ENCODE measurements around the gene SUN1.

The SUN1 gene

DNA sequence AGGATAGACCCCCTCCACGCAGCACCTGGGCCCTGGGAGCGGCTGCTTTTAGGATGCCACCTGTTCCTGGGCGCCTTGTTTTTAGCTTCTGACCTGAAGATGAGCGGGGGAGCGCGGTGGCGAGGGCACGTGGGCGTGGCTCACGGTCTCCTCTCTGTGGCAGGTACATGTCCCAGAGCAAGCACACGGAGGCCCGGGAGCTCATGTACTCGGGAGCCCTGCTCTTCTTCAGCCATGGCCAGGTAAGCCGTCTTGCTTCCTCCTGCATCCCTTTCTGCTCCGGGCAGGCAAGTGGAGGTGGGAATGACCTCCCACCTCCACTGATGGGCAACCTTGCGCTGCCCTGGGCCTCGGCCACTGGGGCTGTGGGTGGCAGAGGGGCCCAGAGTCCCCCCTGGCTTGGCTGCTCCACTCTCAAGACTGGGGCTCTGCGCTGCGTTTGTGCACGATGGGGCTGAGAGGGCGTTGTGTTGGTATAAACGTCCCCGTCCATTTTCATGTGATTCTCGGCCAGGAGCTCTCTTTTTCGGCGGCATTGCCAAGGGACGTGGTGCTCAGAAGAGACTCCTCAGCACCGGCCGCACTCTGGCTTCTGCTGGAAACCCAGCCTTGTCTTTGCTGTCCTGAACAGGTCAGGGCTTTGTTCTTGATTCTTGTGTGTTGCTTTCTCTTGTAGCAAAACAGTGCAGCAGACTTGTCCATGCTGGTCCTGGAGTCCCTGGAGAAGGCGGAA lies 53.8 kb downstream of the SUN1 start:
- Histone ChIP-seq H3K27ac (peak overlapping the region in 1 of 21 experiments; percentile 50), H3K4me3 (peak overlapping the region in 1 of 7 experiments; percentile 9)

DNA sequence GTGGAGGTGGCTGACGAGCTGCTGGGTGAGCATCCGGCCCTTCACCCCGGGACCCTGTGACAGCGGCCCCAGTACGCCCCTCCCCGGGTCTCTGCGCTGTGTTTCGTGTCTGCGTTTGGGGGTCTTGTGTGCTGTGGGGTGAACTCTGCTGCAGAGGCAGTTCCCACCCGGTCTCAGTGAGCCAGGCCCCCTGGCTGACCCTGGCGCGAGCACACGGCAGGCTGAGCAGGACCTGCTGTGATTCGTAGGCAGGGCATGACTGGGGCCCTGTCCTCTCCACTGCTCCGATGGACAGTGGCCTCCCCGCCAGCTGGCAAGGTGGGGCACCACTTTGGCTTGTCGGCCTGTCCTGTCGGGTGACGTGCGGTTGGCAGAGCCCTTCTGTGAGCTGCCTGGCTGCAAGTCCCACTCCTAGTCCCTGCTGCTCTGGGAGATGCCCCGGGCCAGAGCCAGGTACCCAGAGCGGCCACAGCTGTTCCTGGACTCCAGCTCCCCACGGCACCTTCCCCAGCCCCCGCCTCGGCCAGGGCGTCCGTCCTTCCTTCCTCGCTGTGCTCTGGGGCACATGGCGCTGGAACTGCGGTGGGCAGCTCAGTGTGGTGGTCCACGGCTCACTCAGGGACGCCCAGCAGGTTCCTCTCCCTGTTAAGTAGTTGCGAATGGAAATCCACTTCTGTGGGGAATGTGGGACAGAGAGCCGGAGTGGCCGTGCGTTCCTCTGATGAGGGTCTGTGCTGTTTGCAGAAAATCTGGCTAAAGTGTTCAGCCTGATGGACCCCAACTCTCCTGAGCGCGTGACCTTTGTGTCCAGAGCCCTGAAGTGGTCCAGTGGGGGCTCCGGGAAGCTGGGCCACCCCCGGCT lies 54.6 kb downstream of the SUN1 start:
- H3K27ac ChIP-seq, result peak overlapping the region in 1 of 21 experiments; percentile 50
- H3K4me3 ChIP-seq, result no peak overlapping the region

DNA sequence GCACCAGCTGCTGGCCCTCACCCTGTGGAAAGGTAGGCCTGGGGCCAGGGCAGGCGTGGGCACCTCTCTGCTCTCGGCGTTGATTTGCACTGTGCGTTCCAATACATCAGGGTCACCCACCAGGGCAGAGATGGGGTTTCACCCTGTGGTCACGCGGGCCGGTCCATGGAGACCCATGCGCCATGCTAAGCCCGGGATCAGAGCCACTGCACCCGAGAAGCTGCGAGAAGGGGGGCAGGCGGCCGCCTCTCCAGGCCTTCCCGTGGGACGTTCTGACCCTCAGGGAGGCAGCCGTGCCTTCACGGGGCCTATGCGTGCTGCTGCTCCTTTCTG lies 55.2 kb downstream of the SUN1 start:
- no peak overlapping the region for H3K27ac ChIP-seq
- H3K4me3 ChIP-seq, result no peak overlapping the region

DNA sequence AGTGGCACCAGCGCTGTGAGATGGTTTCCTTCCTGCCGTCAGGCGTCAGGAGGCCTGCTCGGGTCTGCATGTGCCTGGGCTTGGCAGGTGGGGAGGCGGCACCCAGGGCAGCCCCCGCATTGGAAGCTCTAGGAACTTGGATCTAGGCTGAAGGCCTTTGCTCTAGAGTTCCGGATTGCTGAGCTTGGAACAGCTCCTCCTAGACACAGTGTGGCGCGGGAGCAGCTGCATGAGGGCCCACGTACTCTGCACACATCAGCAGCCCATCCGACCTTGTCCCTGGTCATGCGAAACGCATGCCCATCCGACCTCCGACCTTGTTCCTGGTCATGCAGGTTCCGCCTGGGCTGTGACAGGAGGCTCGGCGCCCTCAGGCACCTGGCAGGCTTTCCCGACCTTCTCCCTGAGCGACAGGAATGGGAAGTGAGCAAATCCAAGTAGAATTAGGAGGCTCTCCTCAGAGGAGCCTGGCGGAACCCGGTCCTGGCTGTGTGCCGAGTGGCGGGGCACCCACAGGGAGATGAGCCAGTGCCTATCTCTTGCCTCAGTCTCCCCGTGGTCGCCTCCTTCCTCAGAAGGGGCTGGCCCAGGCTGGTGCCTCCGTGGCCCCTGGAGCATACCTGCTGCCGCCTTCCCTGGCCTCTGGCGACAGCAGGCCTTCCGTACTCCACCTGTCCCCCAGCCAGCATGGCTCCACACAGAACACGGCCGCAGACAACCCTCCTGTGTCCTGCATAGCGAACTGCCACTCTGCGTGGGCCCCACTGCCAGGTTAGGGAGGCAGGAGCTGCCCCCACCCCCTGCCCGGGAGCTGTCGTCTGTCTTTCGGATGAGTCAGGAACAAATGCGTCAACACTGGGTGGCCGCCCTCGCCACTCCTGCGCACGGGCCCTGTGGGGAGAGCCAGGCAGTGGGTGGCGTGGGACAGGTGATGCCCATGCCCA lies 56.1 kb downstream of the SUN1 start:
- Histone ChIP-seq H3K27ac (no peak overlapping the region), H3K4me3 (no peak overlapping the region)

DNA sequence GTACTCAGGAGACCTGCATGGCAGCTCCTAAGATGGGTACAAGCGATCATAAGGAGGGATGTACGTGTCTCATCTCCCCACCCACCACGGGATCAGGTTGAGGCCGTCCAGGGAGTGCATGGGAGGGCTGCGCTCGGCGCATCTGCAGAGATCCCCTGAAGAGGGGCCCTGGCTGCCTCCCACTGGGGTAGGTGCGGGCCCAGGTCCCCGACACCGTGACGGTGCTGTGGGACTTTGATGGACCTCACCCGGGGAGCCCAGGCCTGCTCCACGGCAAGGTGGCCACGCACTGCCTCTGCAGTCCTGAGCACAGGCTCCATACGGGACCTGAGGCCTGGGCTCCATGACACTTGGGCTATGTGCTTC lies 56.7 kb downstream of the SUN1 start:
- Histone ChIP-seq H3K4me3 (no peak overlapping the region), H3K27ac (no peak overlapping the region)

DNA sequence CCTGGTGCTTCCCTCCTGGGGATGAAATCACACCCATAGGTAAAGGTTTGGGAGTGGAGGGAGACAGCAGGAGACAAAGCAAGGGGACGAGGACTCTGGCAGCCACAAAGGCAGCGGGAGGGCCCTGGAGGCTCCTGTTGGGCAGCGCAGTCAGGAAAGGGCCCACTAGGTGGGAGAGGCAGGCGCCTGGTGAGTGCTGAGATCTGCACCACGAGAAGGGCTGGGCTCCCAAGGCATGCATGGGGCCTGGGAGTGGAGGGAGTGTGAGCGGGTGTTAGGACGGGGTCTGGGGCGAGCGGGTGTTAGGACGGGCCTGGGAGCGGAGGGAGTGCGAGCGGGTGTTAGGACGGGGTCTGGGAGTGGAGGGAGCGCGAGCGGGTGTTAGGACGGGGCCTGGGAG lies 57.1 kb downstream of the SUN1 start:
- Histone ChIP-seq H3K4me3 (no peak overlapping the region), H3K27ac (no peak overlapping the region)

DNA sequence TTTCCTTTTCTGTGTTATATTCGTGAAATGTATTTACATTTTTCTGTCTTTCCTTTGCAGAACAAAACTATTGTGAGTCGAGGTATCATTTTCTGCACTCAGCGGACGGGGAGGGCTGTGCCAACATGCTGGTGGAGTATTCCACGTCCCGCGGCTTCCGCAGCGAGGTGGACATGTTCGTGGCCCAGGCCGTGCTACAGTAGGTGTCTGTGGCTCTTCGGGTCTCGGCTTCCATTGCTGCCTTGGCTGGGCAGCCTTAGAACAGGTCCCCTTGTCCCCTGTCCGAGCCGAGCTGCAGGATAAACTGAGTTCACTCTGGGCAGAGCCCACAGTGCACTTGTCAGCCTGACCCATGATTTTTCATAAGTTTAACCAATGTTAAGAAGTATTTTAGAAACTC lies 58.6 kb downstream of the SUN1 start:
- Histone ChIP-seq H3K27ac (no peak overlapping the region), H3K4me3 (no peak overlapping the region)

DNA sequence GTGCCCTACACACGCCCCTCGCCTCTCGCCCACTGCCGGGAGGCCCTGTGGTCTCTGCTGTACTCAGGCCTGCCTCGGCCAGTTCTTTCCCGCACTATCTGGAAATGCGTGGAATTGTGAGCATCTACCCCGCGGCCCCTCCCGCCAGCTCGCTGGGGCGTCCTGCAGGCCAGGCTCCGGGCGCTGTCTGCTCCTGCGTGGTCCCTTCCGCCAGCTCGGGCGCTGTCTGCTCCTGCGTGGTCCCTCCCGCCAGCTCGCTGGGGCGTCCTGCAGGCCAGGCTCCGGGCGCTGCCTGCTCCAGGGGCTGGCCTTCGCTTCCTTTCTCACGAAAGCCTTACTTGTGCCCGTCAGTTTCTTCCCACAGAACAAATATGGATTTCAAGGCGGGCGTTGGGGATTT lies 59.0 kb downstream of the SUN1 start:
- Histone ChIP-seq H3K4me3 (no peak overlapping the region), H3K27ac (no peak overlapping the region)

DNA sequence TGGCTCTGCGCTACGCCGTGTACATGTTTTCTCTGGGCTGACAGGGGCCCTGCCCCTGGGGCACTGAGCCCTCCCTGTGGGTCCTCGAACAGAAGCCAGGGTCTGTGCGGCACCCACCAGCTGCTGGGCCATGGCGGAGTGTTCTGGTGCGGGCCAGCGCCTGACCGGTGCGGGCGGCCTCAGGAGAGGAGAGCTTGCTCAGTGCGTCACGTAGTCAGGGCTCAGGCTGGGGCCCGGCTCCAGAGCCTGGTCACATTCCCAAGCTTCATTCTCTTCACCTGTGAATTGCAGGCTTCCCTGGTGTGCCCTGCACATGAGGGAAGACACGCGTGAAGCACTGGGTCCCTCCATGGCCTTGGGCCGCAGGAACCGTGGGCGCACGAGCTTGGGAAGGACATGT lies 59.5 kb downstream of the SUN1 start:
- no peak overlapping the region for H3K27ac ChIP-seq
- no peak overlapping the region for H3K4me3 ChIP-seq

DNA sequence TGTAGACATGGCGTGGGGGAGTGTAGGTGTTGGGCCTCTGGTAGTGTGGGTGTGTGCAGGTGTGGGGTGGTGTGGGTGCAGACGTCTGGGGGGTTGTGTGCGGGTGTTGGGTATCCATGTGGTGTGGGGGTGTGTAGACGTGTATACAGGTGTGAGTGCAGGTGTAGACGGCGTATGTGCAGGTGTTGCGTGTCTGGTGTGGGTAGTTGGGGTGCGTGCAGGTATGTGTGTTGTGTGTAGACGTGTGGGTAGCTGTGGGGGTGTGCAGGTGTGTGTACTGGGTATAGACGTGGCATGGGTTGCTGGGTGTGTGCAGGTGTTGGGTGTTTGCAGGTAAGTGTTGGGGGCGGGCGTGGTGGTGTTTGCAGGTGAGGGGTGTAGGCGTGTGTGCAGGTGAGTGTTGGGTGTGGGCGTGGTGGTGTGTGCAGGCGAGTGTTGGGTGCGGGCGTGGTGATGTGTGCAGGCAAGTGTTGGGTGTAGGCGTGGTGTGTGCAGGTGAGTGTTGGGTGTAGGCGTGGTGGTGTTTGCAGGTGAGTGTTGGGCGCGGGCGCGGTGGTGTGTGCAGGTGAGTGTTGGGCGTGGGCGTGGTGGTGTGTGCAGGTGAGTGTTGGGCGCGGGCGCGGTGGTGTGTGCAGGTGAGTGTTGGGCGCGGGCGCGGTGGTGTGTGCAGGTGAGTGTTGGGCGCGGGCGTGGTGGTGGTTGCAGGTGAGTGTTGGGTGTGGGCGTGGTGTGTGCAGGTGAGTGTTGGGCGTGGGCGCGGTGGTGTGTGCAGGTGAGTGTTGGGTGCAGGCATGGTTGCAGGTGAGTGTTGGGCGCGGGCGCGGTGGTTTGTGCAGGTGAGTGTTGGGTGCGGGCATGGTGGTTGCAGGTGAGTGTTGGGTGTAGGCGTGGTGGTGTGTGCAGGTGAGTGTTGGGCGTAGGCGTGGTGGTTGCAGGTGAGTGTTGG lies 60.6 kb downstream of the SUN1 start:
- Histone ChIP-seq H3K4me3 (no peak overlapping the region), H3K27ac (no peak overlapping the region)

DNA sequence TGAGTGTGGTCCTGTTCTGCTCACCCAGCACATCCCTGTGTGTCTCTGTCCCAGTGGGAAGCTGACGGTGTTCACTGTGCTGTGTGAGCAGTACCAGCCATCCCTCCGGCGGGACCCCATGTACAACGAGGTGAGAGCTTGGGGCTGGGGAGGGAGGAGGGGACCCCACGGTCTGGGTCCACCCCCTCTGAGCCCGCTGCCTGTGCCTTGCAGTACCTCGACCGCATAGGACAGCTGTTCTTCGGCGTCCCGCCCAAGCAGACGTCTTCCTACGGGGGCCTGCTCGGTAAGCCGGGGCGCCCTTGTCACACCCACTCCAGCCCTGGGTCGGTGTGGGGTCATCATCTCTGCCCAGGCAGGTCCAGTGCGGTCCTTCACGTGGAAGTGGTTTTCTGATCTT lies 61.4 kb downstream of the SUN1 start:
- Histone ChIP-seq H3K27ac (no peak overlapping the region), H3K4me3 (no peak overlapping the region)

DNA sequence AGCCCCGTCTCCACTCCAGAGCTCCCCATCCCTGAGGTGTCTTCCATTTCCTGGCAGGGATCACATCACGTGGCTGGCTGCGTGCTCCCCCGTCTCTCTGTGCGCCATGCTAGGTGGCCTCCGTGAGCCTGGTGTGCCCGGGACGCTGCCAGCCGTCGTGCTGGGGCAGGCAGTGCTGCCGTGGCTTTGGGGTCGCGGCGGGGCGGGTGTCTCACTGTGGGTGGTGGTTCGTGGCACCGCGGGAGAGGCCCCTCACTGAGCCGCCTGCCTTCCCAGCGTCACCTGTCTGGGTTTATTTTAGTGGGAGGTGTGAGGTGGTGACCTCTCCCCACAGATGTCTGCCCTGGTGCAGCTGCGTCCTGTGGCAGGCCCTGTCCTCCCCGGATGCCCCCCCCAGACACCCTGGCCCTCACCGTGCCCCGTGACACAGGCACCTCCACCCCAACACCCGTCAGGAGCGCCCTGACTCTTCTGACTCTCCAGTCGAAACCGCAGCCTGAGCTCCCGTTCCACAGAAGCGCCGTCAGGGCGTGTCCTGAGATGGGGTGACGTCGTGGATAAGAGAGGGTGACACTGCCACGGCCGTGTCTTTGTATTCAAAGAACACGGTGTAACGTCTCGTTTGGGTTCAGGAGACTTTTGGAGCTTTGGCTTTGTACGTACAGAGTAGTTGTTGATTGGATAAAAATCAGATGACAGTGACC lies 62.0 kb downstream of the SUN1 start:
- H3K4me3 ChIP-seq, result no peak overlapping the region
- H3K27ac ChIP-seq, result no peak overlapping the region

DNA sequence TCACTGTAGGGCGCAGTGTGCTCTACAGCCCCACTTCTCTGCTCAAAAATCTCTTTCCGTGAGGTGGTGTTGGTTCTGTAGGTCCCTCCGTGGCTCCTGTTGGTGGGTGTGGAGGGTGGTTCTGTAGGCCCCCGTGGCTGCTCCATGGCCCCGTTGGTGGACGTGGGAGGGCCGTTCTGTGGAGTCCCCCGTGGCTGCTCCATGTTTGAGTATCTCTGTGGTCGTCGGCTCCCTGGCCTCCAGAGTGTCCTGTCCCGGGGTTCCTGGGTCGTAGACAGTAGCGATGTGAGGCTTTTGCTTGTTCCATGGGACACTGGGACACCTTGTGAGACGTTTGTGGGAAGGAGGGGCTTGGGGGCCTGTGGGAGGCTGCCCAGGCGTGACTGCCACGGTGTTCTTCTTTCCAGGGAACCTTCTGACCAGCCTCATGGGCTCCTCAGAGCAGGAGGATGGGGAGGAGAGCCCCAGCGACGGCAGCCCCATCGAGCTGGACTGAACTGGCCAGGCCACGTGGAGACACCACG lies 62.7 kb downstream of the SUN1 start:
- Histone ChIP-seq H3K4me3 (no peak overlapping the region), H3K27ac (no peak overlapping the region)

DNA sequence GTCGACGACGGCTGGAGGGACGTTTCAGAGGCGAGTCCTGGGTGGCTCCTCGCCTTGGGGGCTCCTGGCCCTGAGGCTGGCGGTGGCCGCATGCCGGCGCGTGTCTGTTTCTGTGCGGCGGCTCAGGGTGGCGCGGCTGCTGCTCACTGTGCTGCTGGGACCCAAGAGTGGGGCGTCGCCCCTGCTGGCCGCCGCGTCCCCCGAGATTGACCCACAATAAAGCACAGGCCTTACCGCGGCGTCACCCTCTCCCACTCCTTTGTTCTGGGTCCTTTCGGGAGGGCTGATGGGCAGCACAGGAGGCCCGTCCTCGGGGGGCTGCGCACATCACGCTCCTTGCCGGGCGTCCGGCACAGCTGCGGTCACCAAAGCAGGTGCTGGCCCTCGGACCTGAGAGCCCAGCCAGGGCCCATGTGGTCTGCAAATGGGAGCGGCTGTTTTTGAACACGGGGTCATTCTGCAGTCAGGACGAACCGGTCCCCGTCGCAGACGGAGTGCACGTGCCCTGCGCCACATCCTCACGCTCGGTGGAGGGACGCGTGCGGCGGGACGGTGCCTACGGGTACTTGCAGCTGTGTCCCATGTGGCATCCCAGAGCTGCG lies 63.3 kb downstream of the SUN1 start:
- Histone ChIP-seq H3K27ac (no peak overlapping the region), H3K4me3 (no peak overlapping the region)

DNA sequence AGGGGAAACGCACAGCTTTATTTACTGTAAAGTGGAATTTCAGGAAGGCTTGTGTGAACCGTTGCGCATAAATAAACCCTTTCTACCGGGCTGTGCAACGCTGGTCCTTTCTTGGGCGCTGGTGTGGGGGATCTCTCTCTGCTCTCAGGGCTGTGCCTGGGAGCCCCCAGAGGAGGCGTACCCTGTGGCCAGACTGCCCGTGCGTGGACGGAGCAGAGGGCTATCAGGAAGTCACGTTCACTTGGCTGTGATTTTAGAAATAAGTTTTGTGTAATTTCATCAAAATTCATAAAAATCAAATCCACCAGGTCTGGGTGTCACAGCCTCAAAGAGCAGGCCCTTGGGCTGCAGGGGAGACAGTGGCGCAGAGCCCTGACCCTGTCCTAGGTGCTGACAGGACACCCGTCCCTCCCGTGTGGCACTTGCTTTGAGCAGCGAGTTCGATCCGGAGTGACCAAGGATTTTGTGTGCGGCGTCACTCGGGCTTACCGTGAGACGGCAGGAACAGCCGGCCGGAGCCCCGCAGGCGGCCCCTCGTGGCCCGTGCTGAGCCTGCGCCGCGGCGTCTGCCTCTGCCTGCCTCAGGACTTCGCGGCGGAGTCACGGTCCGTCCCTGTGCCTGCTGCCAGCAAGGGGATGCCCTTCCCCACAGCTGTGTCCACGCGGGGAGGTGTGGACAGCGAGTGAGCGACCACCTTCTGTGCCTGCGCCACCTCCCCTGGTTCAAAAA lies 64.2 kb downstream of the SUN1 start:
- Histone ChIP-seq H3K27ac (no peak overlapping the region), H3K4me3 (no peak overlapping the region)

DNA sequence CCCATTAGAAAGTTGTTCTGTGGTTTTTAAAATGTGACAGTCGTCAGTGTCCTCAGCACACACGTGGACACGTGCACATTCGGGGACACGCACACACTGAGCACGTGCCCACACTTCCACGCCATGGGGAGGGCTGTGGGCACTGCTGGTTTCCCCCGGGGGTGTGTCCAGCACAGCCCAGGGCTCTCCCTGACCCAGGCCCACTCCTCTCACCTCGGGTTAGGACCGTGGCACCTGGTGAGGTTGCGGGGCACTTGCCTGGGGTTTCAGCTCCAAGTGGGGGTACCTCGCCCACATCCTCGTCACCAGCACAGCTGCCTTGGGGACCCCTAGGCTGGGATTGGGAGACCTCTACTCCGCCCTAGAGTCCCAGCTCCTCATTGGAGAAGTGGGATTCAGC lies 64.8 kb downstream of the SUN1 start:
- no peak overlapping the region for H3K27ac ChIP-seq
- no peak overlapping the region for H3K4me3 ChIP-seq

DNA sequence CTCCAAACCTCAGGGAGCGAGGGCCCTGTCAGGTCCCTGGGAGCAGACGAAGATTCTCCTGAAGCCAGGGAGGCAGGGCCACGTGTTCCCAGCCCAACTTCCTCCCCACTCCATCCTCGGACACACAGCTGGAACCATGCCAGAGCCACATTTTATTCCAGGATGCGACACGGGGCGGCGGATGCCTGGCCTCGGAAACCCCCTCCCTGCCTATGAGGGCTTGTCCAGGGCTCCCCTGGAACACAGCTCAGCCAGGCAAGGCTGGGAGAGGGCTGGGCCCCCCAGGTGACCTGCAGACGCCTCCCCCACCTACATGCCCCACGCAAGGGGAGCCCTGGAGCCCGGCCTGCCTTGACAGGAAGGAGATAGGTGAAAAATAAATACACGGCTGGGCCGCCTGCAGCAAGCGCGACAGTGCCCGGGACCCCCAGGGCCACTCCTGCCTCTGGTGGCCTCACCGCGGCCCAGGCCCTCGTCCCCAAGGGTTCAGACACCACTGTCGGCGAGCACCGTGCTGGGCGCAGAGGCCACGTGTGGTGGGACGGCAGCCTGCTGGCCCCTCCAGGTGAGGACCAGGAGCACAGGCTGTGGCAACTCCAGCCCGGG lies 65.6 kb downstream of the SUN1 start:
- H3K4me3 ChIP-seq, result no peak overlapping the region
- H3K27ac ChIP-seq, result peak overlapping the region in 1 of 21 experiments; percentile 5

Data from skin epidermis (tissue), 12 donors.